Measurements from ENCODE around the gene TLX2.
A peak's percentile ranks its signal among the peaks of the same experiment; 100 is the strongest.

DNA sequence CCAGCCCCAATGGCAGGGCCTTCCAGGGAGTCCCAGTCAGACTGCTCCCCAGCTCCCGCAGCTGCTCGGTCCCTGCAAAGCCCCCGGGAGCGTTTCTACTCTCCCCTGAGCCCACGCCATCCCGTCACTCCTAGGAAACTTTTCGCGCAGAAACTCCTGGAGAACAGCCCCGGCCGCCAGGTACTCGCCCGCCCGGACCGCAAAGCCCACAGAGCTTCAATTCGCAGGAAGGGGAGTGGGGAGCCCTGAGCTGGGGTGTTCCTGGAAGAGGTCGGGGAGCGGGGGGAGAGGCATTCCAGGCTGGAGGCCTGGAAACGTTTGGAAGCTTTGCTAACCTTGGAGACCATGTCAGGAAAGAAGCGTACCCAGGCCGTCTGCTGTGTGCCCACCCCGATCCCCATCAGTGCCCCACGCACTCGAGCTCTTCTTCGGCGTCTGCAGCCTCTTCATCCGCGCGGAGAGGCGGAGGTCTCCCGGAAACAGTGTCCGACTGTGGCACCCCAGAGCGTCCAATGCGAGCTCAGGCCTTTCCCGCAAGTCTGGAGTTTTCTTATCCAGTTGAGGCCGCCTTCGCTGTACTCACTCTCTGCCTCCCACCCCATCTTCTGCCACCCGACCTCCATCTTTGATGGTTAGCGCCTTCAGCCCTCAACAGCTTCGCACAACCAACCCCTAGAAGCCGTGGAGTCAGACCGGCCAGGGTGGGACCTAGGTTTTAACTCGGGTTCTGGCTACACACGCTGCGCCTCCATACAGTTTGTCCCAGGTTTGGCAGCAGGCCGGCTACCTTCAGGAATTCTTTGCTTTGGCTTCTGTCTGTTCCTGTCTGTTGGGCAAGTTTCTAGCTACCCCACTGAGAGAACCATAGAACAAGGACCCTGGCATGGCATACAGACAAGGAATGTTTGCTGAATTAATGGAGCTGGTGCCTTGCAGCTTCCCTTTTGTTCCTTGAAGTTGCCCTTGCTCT is 10.5 kb upstream of the TLX2 start:
- TF ChIP-seq EZH2 (IDR thresholded peaks at IDR 0.05; ENCODE audit: low read depth, unreplicated experiment) (peak; percentile 93), STAT1 (IDR thresholded peaks at IDR 0.05; ENCODE audit: unreplicated experiment) (no peak), POLR2AphosphoS5 (IDR thresholded peaks at IDR 0.05; ENCODE audit: low read depth) (peak; percentile 9; the same call in 1 of the 2 replicates), EZH2phosphoT487 (IDR thresholded peaks at IDR 0.05; ENCODE audit: unreplicated experiment) (peak; percentile 52), JUNB (IDR thresholded peaks at IDR 0.05; ENCODE audit: unreplicated experiment) (no peak), ZNF114 (CRISPR knock-in tag; IDR thresholded peaks at IDR 0.05) (no peak), CREB1 (CRISPR knock-in tag; IDR thresholded peaks at IDR 0.05; ENCODE audit: low read depth) (no peak), ZNF331 (CRISPR knock-in tag; IDR thresholded peaks at IDR 0.05; ENCODE audit: low read depth) (no peak), NANOG (IDR thresholded peaks at IDR 0.05; ENCODE audit: borderline replicate concordance) (no peak)
- TF ChIP-seq, protein P1, sequence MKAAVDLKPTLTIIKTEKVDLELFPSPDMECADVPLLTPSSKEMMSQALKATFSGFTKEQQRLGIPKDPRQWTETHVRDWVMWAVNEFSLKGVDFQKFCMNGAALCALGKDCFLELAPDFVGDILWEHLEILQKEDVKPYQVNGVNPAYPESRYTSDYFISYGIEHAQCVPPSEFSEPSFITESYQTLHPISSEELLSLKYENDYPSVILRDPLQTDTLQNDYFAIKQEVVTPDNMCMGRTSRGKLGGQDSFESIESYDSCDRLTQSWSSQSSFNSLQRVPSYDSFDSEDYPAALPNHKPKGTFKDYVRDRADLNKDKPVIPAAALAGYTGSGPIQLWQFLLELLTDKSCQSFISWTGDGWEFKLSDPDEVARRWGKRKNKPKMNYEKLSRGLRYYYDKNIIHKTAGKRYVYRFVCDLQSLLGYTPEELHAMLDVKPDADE (IDR thresholded peaks at IDR 0.05) = no peak
- TF ChIP-seq, protein P2, sequence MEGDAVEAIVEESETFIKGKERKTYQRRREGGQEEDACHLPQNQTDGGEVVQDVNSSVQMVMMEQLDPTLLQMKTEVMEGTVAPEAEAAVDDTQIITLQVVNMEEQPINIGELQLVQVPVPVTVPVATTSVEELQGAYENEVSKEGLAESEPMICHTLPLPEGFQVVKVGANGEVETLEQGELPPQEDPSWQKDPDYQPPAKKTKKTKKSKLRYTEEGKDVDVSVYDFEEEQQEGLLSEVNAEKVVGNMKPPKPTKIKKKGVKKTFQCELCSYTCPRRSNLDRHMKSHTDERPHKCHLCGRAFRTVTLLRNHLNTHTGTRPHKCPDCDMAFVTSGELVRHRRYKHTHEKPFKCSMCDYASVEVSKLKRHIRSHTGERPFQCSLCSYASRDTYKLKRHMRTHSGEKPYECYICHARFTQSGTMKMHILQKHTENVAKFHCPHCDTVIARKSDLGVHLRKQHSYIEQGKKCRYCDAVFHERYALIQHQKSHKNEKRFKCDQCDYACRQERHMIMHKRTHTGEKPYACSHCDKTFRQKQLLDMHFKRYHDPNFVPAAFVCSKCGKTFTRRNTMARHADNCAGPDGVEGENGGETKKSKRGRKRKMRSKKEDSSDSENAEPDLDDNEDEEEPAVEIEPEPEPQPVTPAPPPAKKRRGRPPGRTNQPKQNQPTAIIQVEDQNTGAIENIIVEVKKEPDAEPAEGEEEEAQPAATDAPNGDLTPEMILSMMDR (conservative IDR thresholded peaks at IDR 0.05; ENCODE audit: low read depth in 2 of 2) = no peak
- TF ChIP-seq, protein P3, sequence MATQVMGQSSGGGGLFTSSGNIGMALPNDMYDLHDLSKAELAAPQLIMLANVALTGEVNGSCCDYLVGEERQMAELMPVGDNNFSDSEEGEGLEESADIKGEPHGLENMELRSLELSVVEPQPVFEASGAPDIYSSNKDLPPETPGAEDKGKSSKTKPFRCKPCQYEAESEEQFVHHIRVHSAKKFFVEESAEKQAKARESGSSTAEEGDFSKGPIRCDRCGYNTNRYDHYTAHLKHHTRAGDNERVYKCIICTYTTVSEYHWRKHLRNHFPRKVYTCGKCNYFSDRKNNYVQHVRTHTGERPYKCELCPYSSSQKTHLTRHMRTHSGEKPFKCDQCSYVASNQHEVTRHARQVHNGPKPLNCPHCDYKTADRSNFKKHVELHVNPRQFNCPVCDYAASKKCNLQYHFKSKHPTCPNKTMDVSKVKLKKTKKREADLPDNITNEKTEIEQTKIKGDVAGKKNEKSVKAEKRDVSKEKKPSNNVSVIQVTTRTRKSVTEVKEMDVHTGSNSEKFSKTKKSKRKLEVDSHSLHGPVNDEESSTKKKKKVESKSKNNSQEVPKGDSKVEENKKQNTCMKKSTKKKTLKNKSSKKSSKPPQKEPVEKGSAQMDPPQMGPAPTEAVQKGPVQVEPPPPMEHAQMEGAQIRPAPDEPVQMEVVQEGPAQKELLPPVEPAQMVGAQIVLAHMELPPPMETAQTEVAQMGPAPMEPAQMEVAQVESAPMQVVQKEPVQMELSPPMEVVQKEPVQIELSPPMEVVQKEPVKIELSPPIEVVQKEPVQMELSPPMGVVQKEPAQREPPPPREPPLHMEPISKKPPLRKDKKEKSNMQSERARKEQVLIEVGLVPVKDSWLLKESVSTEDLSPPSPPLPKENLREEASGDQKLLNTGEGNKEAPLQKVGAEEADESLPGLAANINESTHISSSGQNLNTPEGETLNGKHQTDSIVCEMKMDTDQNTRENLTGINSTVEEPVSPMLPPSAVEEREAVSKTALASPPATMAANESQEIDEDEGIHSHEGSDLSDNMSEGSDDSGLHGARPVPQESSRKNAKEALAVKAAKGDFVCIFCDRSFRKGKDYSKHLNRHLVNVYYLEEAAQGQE (IDR thresholded peaks at IDR 0.05; ENCODE audit: unreplicated experiment) = no peak
